Measurements from ENCODE around the gene TEX54.

TEX54 gene

GRCh38 chr11:62855571-62856332, 23.1 kb upstream of the TEX54 start (continued):
- TF ChIP-seq ZNF488 (tag by site-specific recombination; IDR thresholded peaks at IDR 0.05) (no peak), ZNF707 (tag by site-specific recombination; IDR thresholded peaks at IDR 0.05) (no peak), ZNF18 (tag by site-specific recombination; IDR thresholded peaks at IDR 0.05) (0 out of 2 replicates have a peak, but pooled peaks have one; percentile 15), SALL2 (tag by site-specific recombination; IDR thresholded peaks at IDR 0.05; ENCODE audit: borderline replicate concordance) (no peak), ZNF555 (tag by site-specific recombination; conservative IDR thresholded peaks at IDR 0.05) (no peak), KLF7 (tag by site-specific recombination; IDR thresholded peaks at IDR 0.05; ENCODE audit: borderline replicate concordance) (peak; percentile 31; the same call in 1 of the 2 replicates), ZNF416 (tag by site-specific recombination; IDR thresholded peaks at IDR 0.05) (no peak), ZNF157 (tag by site-specific recombination; IDR thresholded peaks at IDR 0.05) (no peak), ZNF426 (tag by site-specific recombination; IDR thresholded peaks at IDR 0.05) (no peak), ZNF24 (tag by site-specific recombination; IDR thresholded peaks at IDR 0.05) (no peak), HIC1 (tag by site-specific recombination; IDR thresholded peaks at IDR 0.05) (peak; percentile 94), ZNF169 (tag by site-specific recombination; IDR thresholded peaks at IDR 0.05) (no peak), ZBTB48 (tag by site-specific recombination; IDR thresholded peaks at IDR 0.05) (no peak), ZNF148 (tag by site-specific recombination; IDR thresholded peaks at IDR 0.05; ENCODE audit: borderline replicate concordance) (no peak; the same call in 1 of the 2 replicates), ZNF223 (tag by site-specific recombination; IDR thresholded peaks at IDR 0.05) (no peak), ZNF202 (tag by site-specific recombination; IDR thresholded peaks at IDR 0.05; ENCODE audit: borderline replicate concordance) (no peak), PRDM4 (tag by site-specific recombination; IDR thresholded peaks at IDR 0.05) (no peak; the same call in 1 of the 2 replicates), ZSCAN18 (tag by site-specific recombination; IDR thresholded peaks at IDR 0.05) (0 out of 2 replicates have a peak, but pooled peaks have one; percentile 49), REST (tag by site-specific recombination; IDR thresholded peaks at IDR 0.05) (peak; percentile 55; the same call in 1 of the 2 replicates), GLI2 (tag by site-specific recombination; IDR thresholded peaks at IDR 0.05; ENCODE audit: borderline replicate concordance, low read depth) (no peak), SCRT2 (tag by site-specific recombination; IDR thresholded peaks at IDR 0.05) (no peak; the same call in 1 of the 2 replicates), WT1 (tag by site-specific recombination; IDR thresholded peaks at IDR 0.05) (0 out of 2 replicates have a peak, but pooled peaks have one; percentile 10), ZNF48 (tag by site-specific recombination; IDR thresholded peaks at IDR 0.05) (no peak), EGR2 (tag by site-specific recombination; IDR thresholded peaks at IDR 0.05; ENCODE audit: low read depth) (no peak)

Measured in HEK293 (cell line).